HG02623 (cell line): Measurements from ENCODE around the gene HCRT.
"Not testable (repeated sequence)": the region's sequence is repeated elsewhere in the genome, so short reads cannot be mapped to it uniquely, and the experiment has no call there.

Experiments used
- ATAC-seq: cut with Tn5 transposase; IDR thresholded peaks from one replicate; pipeline ENCODE4 v1.9.1; 2021; ENCODE audit warnings: moderate library complexity; ENCODE audit not compliant: unreplicated experiment

The HCRT gene

DNA sequence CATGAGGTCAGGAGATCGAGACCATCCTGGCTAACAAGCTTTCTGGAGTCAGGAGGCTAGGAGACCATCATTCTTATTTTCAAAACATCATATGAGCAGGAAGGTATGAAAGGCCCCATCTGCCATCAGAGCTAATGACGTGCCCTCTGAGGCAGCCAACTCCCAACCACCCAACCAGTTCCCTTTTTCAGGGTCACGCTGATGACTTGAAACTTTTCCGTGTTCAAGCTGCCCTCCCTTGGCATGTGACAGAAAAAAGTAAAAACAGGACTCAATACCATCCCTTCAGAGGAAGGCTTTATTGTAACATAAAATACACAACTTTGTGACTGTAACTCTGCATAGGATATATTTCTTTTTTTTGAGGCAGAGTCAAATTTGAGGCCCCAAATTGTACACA is 13.6 kb upstream of the HCRT start:
- ATAC-seq: no peak

DNA sequence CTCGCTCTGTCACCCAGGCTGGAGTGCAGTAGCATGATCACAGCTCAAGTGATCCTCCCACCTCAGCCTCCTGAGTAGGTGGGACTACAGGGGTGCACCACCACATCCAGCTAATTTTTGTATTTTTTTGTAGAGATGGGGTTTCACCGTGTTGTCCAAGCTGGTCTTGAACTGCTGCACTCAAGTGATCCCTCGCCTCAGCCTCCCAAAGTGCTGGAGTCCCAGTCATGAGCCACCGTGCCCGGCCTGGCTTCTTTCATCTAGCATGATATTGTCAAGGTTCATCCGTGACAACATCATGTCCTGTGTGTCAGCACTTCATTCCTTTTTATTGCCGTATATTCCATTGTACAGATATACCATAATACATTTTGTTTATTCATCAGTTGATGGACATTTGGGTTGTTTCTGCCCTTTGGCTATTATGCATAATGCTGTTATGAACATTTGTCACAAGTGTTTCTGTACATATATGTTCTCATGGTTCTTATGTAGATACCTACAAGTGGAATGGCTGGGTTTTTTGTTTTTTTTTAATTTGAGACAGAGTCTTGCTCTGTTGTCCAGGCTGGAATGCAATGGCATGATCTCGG is 12.4 kb upstream of the HCRT start:
- ATAC-seq: no peak

DNA sequence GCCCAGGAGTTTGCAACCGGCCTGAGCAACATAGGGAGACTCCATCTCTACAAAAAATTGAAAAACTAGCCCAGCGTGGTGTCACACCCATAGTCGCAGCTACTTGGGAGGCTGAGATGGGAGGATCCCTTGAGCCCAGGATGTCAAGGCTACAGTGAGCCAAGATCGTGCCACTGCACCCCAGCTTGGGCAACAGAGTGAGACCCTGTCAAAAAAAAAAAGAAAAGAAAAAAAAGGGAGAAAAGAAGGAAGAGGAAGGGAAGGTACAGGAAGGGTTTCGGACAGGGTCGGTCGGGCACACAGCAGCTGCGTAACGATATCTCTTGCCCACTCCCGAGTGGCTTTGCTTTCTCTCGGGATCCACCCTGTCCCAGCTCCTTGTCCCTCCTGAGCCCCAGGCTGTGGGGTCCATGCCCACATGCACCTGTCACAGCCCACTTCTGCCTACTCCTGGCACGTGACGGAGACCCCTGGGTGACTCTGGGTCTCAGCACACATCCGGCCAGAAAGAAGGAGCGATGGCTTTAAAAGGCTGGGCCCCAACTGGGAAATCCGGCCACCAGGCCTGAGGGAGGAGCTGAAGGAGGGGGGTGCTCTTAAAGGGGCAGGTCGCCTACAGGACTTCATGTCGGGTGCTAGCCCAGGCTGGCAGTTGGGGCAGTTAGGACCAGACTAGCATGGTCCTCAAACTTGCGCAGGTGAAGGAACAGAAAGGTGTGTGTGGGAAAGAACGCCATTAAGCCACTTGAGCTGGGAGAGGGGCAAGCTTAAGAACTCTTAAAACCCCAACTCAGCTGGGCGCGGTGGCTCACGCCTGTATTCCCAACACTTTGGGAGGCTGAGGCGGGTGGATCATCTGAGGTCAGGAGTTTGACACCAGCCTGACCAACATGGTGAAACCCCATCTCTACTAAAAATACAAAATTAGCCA is 9.0 kb upstream of the HCRT start, which contains the start of gene GHDC:
TSS of gene GHDC (minus strand) at position 526 of the 931 bp plus-strand sequence. CDS start 913 bp downstream, outside the sequence.
- ATAC-seq: peak; percentile 86

DNA sequence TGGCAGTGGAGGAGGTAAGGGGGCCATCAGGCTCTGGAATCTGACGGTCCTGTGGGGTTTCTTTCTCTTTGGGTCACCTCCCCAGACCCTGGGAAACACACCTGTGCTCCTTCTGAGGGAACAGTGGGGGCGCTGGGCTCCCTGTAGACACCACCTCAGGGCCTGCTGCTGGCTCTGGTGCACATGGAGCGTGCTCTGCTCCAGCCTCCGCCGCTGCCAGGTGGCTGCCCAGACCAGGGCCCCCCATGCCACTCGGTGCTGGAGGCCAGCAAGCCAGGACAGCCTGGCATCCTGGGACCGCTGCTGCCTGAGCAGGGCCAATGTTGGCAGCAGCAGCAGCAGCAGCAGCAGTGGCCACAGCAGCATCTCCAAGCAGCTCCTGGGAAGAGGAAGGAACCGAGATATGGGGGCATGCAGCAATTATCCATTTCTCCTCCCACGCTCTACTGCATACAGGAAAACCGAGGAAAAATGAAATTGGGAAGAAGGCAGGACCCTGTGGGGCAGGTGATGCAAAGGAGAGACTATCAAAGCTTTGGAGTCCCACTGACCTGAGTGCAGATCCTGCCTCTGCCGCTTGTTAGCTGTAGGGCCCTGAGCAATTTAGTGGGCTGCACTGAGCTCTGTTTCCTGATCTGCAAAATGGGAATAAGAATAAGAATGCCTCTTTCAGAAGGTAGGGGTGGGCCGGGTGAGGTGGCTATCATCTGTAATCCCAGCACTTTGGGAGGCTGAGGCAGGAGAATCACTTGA is 8.1 kb upstream of the HCRT start:
- no peak for ATAC-seq

- no peak for ATAC-seq
These were observed 7.2 kb upstream of the HCRT start for GRCh38 chr17:42192189-42193126.

DNA sequence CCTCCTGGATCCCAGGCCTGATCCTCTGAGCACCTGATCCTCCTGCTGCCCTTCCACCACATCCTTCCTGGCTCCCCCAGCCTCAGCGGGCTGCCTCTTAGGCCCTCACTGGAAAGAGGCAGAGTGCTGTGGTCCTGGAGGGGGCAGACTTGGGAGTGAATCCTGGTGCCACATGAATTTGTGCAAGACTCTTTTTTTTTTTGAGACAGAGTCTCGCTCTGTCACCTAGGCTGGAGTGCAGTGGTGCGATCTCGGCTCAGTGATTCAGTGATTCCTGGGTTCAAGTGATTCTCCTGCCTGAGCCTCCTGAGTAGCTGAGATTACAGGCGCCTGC is 6.0 kb upstream of the HCRT start:
- no peak for ATAC-seq

GRCh38 chr17:42190491-42191274 is 5.4 kb upstream of the HCRT start:
- no peak for ATAC-seq

GRCh38 chr17:42189651-42189965 is 4.4 kb upstream of the HCRT start:
- ATAC-seq: no peak

DNA sequence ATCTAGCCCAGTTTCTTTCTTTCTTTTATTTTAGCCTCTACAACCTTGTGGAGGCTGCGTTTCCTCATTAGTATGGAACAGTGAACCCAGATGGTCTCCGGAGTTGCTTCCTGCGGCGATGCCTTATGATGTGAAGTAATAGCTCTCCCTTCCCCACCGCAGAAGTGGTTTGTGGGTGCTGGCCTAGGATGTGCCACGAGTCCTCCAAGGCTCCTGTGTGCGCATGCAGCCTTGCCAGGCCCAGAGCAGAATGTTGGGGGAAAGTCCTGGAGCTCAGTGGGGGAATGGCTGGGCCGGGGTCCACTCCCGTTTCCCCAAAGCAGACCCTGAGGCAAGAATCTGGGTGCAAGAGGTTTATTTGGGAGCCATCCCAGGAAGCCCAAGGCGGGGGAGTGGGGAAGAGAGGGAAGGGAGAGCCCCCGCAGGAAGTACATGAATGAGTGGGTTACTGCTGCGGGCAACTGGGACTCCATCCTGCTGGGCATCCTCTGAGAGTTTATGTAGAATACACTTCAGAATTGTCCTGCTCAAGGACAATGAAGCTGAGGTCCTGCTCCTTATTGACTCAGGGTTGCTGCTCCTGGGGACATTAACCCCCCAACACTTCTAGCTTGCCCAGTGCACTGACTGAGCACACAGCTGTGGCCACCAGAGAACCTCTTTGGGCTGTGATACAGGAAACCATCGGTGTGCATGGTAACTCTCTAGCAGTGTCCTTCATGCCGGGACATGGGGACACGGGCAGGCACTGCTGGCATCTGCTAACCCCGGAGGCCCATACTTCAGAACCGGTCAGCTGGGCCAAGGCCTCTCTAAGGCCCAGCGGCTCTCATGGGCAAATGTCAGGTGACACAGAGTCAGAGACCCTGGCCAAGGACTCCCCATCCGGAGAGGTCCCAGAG is 3.7 kb upstream of the HCRT start:
- ATAC-seq: no peak

DNA sequence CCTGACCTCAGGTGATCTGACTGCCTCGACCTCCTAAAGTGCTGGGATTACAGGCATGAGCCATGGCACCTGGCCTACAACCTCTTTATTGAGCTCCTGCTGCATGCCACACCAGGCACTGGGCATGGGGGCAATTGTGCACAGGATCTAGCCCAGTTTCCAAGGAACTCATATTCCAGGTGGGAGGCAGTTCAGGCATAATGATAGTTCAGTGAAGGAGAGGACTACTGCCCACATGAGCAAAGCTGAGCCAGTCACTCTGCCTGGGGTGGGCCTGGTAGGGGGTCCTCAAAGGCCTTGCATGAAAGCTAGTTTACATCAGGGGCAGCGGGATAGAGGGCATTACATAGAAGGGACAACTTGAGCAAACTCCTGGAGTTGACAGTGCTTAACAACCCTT is 2.6 kb upstream of the HCRT start:
- no peak for ATAC-seq

GRCh38 chr17:42186191-42186590 is 939 bp upstream of the HCRT start:
- not testable (repeated sequence) for ATAC-seq

DNA sequence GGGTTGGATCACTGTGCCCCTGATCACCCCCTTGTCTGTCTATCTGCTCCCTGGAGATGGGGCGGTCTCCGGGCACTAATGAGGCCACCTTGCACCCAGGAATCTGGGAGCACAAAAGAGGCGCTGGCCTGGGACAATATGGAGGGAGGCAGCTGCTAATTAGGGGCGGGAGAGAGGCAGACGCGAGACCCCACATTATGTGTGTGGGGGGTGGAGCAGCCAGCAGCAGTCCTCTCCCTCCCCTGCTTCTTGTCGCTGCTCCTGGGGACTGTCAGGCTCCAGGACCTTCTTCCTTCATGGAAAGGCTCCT is 324 bp upstream of the HCRT start:
- no peak for ATAC-seq

GRCh38 chr17:42183741-42184711 is 1.2 kb downstream of the HCRT start:
- peak; percentile 60 for ATAC-seq

DNA sequence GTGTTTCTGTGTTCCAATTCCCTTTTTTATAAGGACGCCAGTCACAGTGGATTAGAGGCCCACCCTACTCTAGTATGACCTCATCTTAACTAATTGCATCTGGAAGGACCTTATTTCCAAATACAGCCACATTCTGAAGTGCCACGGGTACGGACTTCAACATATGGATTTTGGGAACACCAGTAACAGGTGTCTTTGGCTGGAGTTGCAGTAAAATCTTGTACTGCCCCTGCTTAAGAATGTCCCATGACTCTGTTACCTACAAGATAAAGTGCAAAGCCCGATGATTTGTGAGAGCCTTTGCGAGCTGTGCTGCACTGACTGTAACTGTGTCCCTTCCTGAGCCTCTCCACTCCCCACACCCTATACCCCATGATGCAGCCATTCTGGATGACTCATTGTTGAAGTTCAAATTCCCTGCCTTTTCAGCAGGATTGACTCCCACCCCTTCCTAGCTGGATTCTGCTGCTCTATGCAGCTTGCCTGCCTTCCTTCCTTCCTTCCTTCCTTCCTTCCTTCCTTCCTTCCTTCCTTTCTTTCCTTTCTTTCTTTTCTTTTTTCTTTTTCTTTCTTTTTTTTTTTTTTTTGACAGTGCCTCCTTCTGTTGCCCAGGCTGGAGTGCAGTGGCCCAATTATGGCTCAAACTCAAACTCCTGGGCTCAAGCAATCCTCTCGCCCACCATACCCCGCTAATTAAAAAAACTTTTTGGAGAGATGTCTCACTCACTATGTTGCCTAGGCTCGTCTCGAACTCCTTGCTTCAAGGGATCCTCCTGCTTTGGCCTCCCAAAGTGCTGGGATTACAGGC is 2.1 kb downstream of the HCRT start:
- ATAC-seq: no peak

GRCh38 chr17:42181851-42182207 is 3.4 kb downstream of the HCRT start:
- no peak for ATAC-seq

- peak; percentile 33 for ATAC-seq
These were observed 4.1 kb downstream of the HCRT start, which contains the start of gene KCNH4 for GRCh38 chr17:42180922-42181850. TSS of gene KCNH4 (minus strand) at chr17:42181142. CDS start at chr17:42180945, 197 bp downstream.
